DMS79 (cell line): ENCODE data around the gene DMBX1.

Source experiments
- DNase-seq: peaks from one replicate; lab custom pipeline; 2025; lab: John Stamatoyannopoulos, UW

DMBX1 gene

GRCh38 chr1:46483589-46483988 lies 6.0 kb upstream of the DMBX1 start:
- no peak for DNase-seq

DNA sequence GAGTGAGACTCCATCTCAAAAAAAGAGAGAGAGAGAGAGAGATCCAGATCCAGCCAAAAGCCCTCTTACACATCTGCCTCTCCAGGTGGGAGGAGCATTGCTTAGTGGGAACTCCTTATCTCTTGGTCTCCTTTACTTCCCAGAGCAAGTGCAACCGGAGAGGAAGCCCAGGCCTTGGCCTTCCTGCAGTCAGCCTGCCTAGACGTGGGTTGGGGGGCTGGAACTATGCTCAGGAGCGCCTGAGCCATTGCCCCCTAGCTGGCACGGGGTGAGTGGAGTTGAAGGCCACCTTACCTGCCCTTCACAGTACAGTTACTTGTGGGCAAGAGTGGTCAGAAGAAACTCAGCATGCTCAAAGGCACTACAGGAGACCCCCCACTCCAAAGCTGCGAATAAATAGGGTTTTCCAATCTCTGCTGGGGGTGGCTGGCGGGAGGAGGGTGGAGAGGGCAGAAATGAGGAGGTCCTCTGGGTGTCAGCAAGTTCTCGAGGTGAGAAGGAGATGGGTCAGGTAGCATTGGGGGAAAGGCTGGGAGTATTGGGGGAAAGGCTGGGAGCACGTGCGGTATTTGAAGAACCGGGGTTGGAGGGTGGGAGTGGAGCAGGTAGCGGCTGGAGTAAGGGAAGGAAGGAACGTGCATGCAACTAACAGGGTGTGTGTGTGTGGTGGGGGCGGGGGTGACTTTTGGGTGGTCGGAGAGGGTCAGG lies 4.7 kb upstream of the DMBX1 start:
- DNase-seq = no peak

DNA sequence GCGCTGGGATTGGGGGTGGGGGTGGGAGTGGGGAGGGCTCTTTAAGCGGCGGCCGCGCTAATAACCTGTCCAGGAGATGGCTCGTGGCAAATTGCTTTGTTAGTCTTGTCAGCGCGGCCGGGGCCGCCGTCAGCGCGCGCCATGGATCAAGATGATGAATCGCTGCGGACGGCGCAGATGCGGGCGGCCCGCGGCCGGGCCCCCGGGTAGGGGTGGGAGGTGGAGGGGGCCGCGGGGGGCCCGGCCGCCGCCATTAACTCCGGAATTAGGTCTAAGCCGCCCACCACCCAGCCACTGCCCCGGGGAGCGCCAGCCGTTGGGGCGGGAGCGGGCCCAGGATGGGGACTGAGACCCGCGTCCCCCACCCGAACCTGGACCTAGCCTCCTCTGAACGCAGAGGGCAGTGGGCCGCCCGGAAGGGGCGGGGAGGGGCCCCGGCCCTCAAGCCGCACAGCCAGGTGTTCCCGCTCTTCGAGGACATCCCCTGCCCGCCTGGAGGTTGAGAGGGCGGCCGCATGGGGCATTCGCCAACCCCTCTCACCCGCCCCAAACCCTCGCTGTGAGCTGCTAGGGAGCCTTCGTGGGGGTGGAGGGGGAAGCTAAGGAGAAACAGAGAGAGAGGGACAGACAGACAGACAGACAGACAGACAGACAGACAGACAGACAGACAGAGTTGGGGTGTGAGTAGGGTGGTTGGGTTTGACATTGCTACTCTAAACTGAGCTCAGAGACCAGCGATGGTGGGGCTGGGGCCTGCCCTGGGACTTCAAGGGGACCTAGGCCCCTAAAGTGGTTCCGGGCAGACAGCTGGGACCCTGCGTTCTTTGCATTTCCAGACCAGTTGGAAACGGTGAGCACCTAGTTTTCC lies 3.8 kb upstream of the DMBX1 start:
- no peak for DNase-seq

DNA sequence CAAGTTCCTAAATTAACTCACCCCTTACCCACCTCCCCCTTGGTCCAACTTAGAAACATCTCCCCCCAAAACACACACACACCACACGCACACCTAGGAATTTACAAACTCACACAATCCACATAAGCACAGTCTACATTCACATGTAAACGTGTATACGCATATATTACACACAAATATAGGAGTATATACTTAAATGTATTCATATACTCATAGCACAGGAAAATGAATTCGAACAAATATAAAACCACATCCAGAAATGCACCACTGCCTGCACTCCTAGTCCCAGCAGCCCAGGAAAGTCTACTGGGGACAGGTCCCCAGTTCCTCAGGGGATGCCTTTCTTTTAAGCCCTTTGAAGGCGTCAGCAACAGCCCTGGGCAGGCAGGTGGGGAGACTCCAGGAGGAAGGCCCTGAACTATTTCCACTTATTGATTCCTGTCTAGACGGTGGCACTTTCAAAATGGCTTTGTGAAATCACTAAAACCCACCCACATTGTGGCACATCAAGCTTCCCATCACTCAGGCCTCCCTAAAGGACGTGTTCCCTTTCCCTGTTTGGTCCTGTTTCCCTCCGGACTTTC lies 3.1 kb upstream of the DMBX1 start:
- DNase-seq = no peak

DNA sequence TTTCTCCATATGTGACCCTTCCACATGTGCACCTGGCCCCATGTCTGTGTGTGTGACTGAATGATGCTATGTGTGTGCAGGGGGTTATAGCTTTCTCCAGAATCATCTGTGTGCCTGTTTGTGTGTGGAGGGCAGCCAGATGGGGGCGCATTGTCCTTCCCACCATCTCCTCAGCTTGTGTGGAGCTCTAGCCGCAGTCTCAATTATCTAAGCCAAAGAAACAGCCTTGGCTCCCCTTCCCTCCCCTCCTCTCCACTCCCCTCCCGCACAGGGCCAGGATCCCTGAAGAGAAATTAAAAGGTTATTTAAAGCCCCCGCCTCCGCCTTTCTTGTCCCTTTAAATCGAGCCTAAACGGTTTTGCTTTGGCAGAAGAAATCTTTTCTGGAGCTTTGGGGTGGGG lies 1.8 kb upstream of the DMBX1 start:
- DNase-seq = no peak

GRCh38 chr1:46488343-46489168 lies 1.1 kb upstream of the DMBX1 start:
- DNase-seq = no peak

DNA sequence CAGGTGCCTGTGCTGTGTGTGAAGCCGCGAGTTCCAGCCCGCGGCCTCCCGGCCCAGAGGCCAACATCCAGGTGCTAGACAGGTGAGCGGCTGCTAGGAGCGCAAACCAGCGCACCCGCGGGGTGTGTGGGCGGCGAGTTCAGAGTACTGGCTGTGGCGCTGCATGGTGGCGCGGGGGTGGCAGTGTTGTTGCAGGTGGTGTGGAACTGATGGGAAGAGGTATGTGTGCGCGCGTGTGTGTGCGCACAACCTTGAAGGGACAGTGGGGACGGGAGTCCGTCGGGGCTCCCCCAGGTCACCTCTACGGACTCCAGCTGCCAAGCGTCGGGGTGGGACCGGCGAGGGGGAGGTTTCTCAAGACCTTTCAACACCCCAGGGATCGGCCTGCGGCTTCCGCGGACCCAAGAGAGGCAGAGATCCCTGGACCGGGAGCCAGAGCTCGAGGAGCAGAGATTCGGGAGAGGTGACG lies 433 bp upstream of the DMBX1 start:
- DNase-seq = no peak

GRCh38 chr1:46490406-46490655 lies 695 bp downstream of the DMBX1 start:
- no peak for DNase-seq

DNA sequence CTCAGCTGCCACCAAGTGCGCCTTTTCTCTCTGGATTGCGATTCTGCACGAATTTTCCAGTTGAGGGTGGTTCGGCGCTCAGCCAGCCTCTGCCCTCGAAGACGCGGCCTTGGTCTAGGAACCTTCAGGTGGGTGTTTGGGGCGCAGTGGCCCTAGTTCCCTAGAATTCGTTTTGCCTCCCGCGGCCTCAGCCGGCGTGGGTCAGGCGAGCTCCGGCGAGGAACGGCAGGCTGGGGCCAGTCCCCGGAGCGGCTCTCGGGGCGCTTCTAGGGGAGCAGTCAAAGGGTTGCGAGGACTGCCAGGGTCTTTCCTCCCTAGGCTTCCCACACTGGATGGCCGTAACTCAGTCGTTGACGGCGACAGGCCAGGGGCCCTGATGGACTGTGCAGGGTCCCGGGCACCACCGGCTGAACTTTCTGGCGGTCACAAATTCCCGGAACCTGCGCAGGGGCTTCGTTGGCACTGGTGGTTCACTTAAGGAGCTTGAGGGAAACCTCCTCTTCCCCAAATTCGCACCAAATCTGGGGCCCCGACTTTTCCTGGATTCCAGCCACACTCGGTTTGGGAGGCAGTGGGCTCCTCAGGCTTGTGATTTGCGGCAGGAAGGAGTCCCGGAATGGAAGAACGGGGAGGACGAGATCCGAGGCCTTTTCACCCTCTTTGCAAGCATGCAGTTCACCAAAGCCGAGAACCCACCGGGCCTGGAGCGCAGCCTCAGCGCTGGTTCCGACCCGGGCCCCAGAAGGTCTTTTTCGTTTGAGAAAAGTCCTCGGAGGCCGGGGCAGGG lies 1.2 kb downstream of the DMBX1 start:
- no peak for DNase-seq

GRCh38 chr1:46491443-46492268 lies 2.0 kb downstream of the DMBX1 start:
- DNase-seq = no peak

DNA sequence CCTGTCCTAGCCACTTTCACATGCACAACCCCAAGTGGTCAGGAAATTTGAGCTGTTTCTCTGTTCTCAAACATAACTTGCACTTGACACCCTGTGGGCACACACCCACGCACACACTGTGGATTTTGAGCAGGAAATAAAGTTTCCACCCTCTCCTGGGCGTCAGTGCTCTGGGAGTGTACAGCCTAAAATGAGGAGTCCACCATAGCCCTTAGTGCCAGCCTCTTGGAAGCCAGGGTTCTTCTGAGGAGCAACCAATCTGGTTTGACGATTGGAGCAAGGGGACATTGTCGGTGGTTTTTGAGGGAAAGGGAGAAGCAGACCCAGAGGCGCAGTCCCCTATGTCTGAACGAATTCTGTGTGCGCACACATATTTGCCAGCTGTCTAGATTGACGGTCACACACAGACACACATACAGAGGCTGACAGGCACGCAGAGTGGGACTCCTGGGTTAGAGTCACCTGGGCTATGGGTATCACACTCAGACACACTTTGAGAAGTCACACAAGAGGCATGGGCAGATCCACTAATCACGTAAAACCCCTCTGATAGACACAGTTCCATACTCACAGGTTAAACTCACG lies 2.7 kb downstream of the DMBX1 start:
- no peak for DNase-seq

DNA sequence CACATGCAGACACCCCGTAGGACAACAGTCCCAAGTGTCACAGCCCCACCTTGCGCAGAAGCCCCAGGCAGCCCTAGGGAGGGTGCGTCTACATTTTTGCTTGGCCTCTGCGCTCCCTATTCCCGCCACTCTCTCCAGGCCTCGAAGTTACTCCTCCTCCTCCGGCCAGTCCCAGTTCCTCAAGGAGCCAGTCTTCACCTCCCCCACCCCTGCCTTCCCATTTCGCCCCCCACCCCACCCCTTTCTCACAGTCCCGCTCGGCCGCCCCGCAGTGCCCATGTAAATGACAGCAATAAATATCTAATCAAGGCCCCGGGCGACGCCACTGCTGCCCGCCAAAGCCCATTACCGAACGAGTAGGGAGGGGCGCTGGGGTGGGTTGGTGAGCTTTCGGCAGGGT lies 3.2 kb downstream of the DMBX1 start:
- DNase-seq = no peak

DNA sequence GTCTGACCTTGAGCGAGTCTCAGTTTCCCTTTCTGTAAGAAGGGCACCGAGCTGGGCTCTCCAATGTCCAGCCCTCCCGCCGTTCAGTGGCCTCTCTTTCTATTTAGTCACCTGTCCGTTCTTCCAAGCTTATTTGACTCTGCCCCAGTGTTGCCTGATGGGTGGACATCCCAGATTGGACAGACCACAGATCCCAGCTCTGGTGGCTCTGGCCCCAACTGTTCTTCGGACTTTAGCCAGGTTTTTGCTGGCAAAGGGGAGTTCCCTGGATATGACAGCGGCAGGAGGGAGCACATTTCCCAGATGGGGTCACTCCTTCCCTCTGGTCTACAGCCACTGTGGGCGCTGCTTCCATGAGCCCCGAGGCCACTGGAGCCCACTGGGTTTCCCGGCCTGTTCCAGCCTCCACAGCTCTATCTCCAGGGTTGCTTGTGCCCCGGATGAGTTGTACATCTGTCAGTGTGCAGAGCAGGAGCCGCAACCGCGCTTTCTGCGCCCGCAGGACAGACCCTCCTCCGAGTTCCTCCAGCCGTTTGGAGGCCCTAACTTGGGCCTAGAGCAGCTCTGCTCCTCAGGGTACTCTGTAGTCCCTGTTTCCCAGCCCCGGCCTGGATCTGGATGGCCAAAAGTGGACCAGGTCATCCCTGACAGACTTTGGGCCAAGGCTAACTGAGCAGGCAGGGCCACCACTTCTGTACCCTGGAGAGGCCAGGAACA lies 3.8 kb downstream of the DMBX1 start:
- DNase-seq = no peak

DNA sequence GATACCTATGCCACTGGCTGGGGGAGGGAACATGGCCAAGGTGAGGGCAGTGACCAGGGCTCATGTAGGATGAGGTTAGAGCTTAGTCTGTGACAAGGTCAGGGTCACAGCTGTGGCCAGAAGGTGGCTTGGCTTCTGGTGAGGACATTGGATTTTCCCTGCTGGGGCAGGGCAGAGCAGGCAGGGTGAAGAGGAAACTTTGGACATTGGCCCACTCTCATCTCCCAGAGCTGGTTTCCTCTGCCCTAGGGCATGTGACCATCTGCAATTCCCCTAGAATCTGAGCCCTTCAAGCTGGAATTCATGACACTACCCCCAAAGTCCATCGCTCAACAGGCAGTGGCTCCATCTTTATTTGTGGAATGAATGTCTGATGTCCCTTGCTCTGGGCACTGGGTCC lies 5.3 kb downstream of the DMBX1 start:
- DNase-seq = no peak

GRCh38 chr1:46495778-46496177 lies 6.1 kb downstream of the DMBX1 start:
- DNase-seq = no peak

- no peak for DNase-seq
Measured at GRCh38 chr1:46496505-46496904, 6.9 kb downstream of the DMBX1 start.

DNA sequence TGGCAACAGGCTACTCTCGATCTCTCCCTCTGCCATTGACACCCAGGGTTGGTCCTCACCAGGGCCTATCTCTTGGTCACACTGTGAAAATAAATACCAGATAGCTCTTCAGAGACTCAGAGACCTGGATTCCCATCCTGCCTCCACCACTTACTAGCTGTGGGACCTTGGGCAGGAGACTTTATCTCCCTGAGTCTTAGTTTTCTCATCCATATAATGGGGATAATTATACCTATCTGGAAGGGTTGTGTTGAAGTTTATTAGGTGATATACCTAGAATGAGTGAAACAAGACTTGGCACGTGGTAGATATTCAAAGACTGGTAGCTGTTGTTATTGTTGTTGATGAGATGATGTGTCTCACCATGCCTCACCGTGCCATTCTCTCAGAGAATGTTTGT lies 7.4 kb downstream of the DMBX1 start:
- DNase-seq = no peak

DNA sequence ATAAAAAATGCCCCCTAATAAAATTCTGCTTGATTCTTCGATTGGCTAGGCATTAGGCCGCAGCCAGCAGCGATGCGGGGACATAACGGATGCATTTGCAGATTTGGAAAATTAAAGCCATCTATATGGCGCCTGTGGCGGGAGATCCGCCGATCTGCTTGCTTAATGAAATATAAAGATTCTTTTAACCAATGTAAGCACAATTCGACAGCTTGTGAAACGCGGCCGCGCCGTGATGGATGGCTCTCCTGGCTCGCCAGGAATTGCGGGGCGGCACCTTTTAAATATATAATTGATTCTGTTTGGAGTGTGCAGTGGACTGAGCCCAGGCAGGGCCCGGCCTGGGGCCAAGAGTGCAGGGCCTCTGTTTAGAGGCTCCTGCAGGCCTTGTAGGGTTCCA lies 8.0 kb downstream of the DMBX1 start:
- DNase-seq = no peak

- DNase-seq = no peak
Measured at GRCh38 chr1:46501528-46501927, 11.9 kb downstream of the DMBX1 start.

DNA sequence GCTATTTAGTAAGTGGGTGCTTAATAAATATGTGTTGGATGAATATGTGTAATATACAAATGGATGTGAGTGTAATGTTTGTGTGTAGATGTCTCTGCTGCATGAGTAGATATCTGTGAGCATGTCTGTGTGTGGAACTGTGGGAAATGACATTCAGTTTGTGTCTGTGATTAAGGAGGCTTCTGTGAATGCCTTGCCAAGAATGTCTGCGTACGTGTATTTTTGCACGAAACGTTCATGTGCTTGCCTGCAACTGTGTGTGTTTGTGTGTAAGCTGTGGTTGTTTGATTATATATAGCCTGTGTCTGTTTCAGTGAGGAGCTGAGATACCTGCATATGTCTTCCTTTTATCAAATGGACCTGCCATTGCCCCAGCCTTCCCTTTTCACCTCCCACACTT lies 13.8 kb downstream of the DMBX1 start:
- no peak for DNase-seq
